Transverse colon (tissue), 4 donors: ENCODE measurements around the gene ACTR1A. TPM values are rescaled to one million over a fixed set of nuclear protein-coding genes. Genes with fewer than 3 reads are reported as not detected.

Experiments used
- DNase-seq: peaks from one replicate; pipeline ENCODE4 v3.0.0-alpha.2; 2019
- H3K27ac ChIP-seq, 4 donors: fragments of 200-600 bp; sonication (generic); 2 replicates each; pipeline ENCODE4 v1.5.1; 2016 to 2018; ENCODE audit warnings: inconsistent platforms in 4 of 4
- H3K27me3 ChIP-seq: fragments of 200-600 bp; sonication (generic); 2 replicates; pipeline ENCODE4 v1.5.1; 2017; ENCODE audit warnings: inconsistent platforms
- H3K36me3 ChIP-seq, 4 donors: fragments of 200-600 bp; sonication (generic); 2 replicates each; pipeline ENCODE4 v1.5.1; 2017 to 2019; ENCODE audit warnings: inconsistent platforms in 4 of 4
- H3K4me1 ChIP-seq, 4 donors: fragments of 200-600 bp; sonication (generic); 2 replicates each; pipeline ENCODE4 v1.5.1; 2017 to 2020; ENCODE audit warnings: inconsistent platforms in 4 of 4
- H3K4me3 ChIP-seq, 4 donors: fragments of 200-600 bp; sonication (generic); 1 replicate in 1 of 4; 2 replicates in 3 of 4; pipeline versions ENCODE4 v1.5.1 to v1.6.1; 2017 to 2019; ENCODE audit warnings: inconsistent platforms in 4 of 4
- H3K9me3 ChIP-seq, 2 donors: fragments of 200-600 bp; sonication (generic); 2 replicates each; pipeline ENCODE4 v1.5.1; 2017 to 2019; ENCODE audit warnings: inconsistent platforms in 2 of 2
- EP300 ChIP-seq: sonication (generic); formaldehyde crosslinking; IDR thresholded peaks from one replicate; pipeline ENCODE4 v1.6.1; 2017; ENCODE audit warnings: antibody characterized with exemption, low read depth
- POLR2A ChIP-seq: fragments of 450-650 bp; IDR thresholded peaks from one replicate; pipeline ENCODE4 v1.6.1; 2016; ENCODE audit warnings: antibody characterized with exemption, mild to moderate bottlenecking, moderate library complexity
- POLR2AphosphoS5 ChIP-seq, 3 donors: sonication (generic); formaldehyde crosslinking; IDR thresholded peaks; one replicate each; pipeline ENCODE4 v1.6.1; 2016; ENCODE audit warnings: antibody characterized with exemption in 3 of 3
- WGBS, 2 donors: methylation state at CpG; one replicate each; pipeline ENCODE4 v1.1.5; 2018; ENCODE audit warnings: low coverage in 1 of 2; 5-methylcytosine and 5-hydroxymethylcytosine counted together
- in situ Hi-C, 4 donors: fragments of 200-750 bp; cut with MboI; loops; one replicate each; pipeline versions ENCODE4 v1.15.0 to v1.15.1; 2017; ENCODE audit warnings: low sequenced_read_pairs in 3 of 4, low pct_ligation_motif_present in 1 of 4, low pct_unique_long_range_greater_than_20kb in 1 of 4
- intact Hi-C: fragments of 100-400 bp; cut with DNase I; formaldehyde crosslinking; loops from one replicate; pipeline ENCODE4 v1.15.1; 2023; ENCODE audit warnings: low total_unique reads
- total RNA-seq, 4 donors: library from RNA; depleted of rRNA; stranded (reverse); fragments of >200 nt; gene quantifications; one replicate each; pipeline ENCODE4 v1.1.0, GENCODE V29; 2016
- TF ChIP-seq, protein P1 (sequence below), 5 experiments: fragments of 200-600 bp in 3 of 5; fragments of 450-650 bp in 2 of 5; sonication (generic) in 3 of 5; IDR thresholded peaks; 1 replicate in 2 of 5; 2 replicates in 3 of 5; pipeline ENCODE4 v1.5.1; 2016 to 2017; ENCODE audit warnings: antibody characterized with exemption in 5 of 5, inconsistent platforms in 3 of 5, mild to moderate bottlenecking in 2 of 5, moderate library complexity in 1 of 5

The ACTR1A gene
- total RNA-seq, 4 donors from 2014 or later = 49.7 to 90.8 (median 79.4) TPM

DNA sequence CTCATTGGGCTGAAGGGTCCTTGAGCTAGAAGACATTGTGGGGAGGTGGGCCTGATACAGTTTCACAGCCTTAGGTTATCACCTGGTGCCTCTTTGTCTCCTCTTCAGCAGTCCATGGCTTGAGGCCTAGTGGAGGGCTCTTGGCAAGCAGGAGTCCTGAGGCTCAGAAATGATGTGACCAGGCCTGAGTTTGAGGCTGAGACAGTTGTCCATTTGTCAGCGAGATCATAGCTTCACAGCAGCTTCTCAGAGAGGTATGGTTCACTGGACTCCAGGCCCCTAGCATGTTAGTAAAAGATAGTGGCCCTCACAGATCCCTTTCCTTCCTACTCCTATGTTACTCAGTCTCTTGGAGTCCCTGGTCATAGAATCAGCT lies 20.4 kb upstream of the ACTR1A start:
- H3K27ac ChIP-seq = no peak overlapping the region
- in situ Hi-C loops (no loop called here), intact Hi-C loops (no loop called here)
- H3K4me1 ChIP-seq = no peaks in the 10 kb centered on the region
- H3K36me3 ChIP-seq = peaks cover 0 to 5% (median 0%) of the 10 kb centered on the region in 4 donors
- no peak overlapping the region for H3K4me3 ChIP-seq
- H3K9me3 ChIP-seq = no peaks in the 10 kb centered on the region
- TF ChIP-seq, protein P1, sequence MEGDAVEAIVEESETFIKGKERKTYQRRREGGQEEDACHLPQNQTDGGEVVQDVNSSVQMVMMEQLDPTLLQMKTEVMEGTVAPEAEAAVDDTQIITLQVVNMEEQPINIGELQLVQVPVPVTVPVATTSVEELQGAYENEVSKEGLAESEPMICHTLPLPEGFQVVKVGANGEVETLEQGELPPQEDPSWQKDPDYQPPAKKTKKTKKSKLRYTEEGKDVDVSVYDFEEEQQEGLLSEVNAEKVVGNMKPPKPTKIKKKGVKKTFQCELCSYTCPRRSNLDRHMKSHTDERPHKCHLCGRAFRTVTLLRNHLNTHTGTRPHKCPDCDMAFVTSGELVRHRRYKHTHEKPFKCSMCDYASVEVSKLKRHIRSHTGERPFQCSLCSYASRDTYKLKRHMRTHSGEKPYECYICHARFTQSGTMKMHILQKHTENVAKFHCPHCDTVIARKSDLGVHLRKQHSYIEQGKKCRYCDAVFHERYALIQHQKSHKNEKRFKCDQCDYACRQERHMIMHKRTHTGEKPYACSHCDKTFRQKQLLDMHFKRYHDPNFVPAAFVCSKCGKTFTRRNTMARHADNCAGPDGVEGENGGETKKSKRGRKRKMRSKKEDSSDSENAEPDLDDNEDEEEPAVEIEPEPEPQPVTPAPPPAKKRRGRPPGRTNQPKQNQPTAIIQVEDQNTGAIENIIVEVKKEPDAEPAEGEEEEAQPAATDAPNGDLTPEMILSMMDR (IDR thresholded peaks at IDR 0.05) = no peak
- H3K27me3 ChIP-seq = no peaks in the 10 kb centered on the region
- WGBS, 2 donors = 100% methylated on average over 1 of the region's 1 CpG; no CpG with 5 or more reads in 1 of the 2 donors
- no peak for DNase-seq

DNA sequence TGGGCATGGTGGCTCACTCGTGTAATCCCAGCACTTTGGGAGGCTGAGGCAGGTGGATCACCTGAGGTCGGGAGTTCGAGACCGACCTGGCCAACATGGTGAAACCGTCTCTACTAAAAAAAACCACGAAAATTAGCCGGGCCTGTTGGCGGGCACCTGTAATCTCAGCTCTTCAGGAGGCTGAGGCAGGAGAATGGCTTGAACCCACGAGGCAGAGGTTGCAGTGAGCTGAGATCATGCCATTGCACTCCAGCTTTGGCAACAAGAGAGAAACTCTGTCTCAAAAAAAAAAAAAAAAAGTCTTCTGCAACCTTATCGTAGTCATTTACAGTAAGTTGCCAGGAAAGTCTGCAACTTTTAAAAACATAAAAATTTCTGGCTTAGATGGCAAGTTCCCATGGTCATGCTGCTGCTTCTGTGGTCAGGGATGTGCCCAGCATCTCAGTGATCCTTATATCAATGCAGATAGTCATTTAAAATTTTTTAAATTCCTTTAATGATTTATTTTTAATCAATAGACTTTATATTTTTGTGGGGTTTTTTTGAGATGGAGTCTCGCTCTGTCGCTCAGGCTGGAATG lies 16.8 kb upstream of the ACTR1A start:
- Histone ChIP-seq H3K9me3 (no peaks in the 10 kb centered on the region), H3K4me3 (no peak overlapping the region), H3K27me3 (no peaks in the 10 kb centered on the region), H3K4me1 (no peaks in the 10 kb centered on the region), H3K27ac (no peak overlapping the region), H3K36me3 (peaks cover 0 to 5% (median 0%) of the 10 kb centered on the region in 4 donors)
- intact Hi-C loops (no loop called here), in situ Hi-C loops (loop anchor here in 2 of 4 donors (10.0 kb wide), 2 partner anchors 55 to 65 kb away; no protein-coding TSS in a partner anchor)
- 84 to 93% methylated on average over 9 to 12 of the region's 12 CpGs for WGBS, 2 donors
- no peak for DNase-seq
- TF ChIP-seq POLR2A (no peak), POLR2AphosphoS5 (IDR thresholded peaks at IDR 0.05) (no peak), EP300 (no peak)
- TF ChIP-seq, protein P1 (IDR thresholded peaks at IDR 0.05) = no peak

DNA sequence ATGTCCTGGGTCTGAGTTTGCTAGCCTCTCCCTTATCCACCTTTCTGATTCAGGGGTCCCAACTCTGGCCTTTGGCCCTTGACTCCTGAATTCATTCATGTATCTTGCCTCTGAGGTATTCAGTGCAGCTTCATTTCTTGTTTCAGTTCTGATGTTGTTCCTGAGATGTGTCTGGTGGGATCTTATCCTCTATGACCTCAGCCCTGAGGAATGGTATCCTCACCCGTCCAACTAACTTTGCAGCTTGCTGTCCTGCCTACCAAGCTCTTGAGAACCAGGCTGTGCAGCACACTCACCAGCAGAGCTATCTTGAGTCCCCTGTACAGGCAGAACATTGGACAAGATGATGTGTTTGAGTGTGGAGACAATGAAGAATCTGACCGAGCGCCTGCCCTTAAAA lies 15.0 kb upstream of the ACTR1A start:
- WGBS, 2 donors = 84% methylated on average over 3 of the region's 3 CpGs; no CpG with 5 or more reads in 1 of the 2 donors
- no peaks in the 10 kb centered on the region for H3K9me3 ChIP-seq
- in situ Hi-C loops = loop anchor here in 2 of 4 donors (10.0 kb wide), 2 partner anchors 57 to 67 kb away; no protein-coding TSS in a partner anchor
- intact Hi-C loops = no loop called here
- H3K27ac ChIP-seq = no peak overlapping the region
- peaks cover 0 to 5% (median 0%) of the 10 kb centered on the region in 4 donors for H3K36me3 ChIP-seq
- TF ChIP-seq EP300 = no peak
- TF ChIP-seq POLR2AphosphoS5 (IDR thresholded peaks at IDR 0.05) = no peak
- no peak for TF ChIP-seq POLR2A
- TF ChIP-seq, protein P1 (IDR thresholded peaks at IDR 0.05) = no peak
- H3K4me3 ChIP-seq = no peak overlapping the region
- no peaks in the 10 kb centered on the region for H3K4me1 ChIP-seq
- H3K27me3 ChIP-seq = no peaks in the 10 kb centered on the region
- DNase-seq = no peak

DNA sequence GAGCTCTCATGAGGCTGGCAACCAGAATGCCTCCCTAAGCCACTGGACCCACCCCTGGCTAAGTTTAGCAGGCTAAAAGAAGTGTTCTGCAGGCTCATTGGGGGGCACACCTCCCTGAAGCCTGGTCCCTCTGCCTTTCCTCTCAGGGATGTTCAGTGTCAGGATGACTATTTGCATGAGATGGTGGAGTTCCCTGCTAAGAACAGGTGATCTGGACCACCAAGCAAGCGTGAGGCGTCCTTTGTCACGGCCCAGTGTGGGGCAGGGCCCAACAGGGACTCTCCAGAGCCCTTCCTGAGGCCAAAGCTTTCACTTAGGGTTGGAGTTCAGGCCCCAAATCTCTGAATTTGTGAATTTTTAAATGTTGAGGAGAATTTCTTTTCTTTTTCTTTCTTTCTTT lies 13.2 kb upstream of the ACTR1A start:
- Histone ChIP-seq H3K9me3 (no peaks in the 10 kb centered on the region), H3K36me3 (peaks cover 0 to 7% (median under 1%) of the 10 kb centered on the region in 4 donors), H3K4me1 (no peaks in the 10 kb centered on the region), H3K27me3 (no peaks in the 10 kb centered on the region), H3K27ac (no peak overlapping the region), H3K4me3 (no peak overlapping the region)
- TF ChIP-seq, protein P1 (IDR thresholded peaks at IDR 0.05) = no peak
- DNase-seq = no peak
- intact Hi-C loops = no loop called here
- 100% methylated on average over 3 of the region's 3 CpGs for WGBS, 2 donors
- in situ Hi-C loops = loop anchor here in 2 of 4 donors (10.0 kb wide), 2 partner anchors 59 to 69 kb away; no protein-coding TSS in a partner anchor
